Right renal cortex interstitium (tissue), 3 donors: Measurements from ENCODE around the gene HLF. TPM values are rescaled to one million over a fixed set of nuclear protein-coding genes. Genes with fewer than 3 reads are reported as not detected.

Experiments
- DNase-seq, 3 donors: peaks; one replicate each; pipeline ENCODE4 v3.0.0-alpha.2; 2013; ENCODE audit warnings: low read depth in 3 of 3, low spot score in 2 of 3
- polyA plus RNA-seq, 3 donors: library from polyadenylated mRNA; unstranded; fragments of 120-200 nt; gene quantifications; one replicate each; pipeline ENCODE4 v1.2.1, GENCODE V29; 2013; ENCODE audit not compliant: insufficient read length in 3 of 3

The HLF gene
- polyA plus RNA-seq, 3 donors, result 5.1 to 5.6 (median 5.5) TPM

DNA sequence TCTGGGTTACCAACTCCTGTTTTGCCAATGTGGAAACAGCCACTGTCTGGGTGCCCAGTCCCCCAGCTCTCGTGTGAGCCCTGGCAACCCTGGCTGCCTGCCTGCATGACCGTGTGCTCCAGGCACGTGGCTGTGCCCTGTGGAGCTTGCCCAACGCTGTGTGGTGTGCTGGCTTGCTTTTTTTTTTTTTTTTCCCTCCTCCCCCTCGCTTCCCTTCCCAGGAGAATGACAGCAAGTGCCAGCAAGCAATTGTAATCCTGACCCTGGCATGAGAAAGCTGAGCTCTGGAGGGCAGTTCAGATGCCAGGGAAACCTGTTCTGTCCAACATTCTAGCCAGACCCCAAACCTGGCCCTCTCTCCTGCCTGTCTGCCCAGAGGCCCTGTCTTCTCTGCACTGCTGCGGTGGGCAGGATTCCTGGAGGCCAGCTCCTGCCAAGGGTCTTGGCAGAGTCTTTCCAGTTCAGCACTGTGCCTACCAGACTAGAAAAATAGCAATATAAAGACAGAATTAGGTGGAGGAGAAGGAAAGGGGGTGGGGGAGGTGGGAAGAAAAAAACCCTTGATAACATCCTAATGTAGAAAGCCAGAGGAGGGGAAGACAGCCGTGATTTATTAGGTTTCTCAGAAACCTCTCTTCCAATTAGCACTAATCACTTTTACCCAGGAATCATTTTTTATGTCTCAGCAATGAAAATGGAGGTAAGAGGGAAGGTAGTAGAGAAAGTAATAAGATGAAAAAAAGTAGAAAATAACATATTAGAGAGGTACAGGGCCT is 9.0 kb downstream of the HLF start:
- DNase-seq, result no peak

DNA sequence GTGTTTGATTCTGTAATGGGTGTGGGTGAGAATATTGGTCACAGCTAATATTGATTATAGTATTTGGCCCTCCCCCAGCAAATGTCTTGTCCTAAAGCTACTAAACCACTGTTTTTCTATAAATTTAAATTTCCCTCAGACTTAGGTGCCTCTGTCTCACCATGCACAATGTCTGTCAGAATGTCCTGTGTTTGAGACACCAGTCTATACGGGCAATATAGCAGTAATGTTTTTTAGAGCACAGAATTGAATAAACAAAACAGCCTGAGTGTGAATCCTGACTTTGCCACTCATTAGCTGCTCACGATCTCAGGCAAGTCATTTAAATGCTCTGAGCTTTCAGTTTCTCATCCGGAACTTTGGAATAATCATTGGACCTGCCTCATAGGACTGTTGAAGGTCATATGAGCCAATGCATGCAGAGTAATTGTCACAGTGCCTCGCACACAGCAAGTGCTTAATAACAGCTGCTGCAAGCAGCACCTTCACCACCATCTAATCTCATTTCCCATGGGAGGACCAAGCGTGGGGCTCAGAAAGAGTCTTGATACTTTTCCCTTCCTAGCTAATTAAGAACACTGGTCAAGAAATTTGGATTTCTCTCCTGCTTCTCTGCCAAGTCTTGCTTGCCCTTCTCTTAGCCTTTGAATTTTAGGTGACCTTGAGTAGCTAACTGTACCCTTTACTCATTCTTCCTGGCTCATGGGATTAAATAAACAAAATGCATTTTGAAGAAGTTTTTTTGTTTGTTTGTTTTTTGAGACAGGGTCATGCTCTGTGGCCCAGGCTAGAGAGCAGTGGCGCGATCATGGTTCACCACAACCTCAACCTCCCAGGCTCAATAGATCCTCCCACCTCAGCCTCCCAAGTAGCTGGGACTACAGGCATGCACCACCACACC is 9.8 kb downstream of the HLF start:
- DNase-seq, result no peak

GRCh38 chr17:55275894-55276804 is 11.4 kb downstream of the HLF start:
- no peak for DNase-seq

- no peak for DNase-seq
Observed at GRCh38 chr17:55278173-55278961, 13.6 kb downstream of the HLF start.

DNA sequence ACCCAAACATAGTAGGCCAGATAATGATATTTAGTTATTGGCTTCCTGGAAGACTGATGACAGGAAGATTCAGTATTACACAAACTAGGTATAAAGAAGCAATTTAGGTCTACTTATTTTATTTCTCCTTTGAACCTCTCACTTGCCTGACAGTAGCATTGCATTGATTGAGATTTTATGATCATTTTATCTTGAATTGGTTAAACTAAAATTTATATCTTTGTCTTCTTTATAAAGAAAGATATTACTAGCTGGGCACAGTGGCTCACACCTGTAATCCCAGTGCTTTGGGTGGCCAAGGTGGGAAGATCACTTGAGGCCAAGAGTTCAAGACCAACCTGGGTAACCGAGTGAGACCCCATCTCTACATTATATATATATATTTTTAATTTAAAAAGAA is 14.4 kb downstream of the HLF start:
- DNase-seq, result no peak

- no peak for DNase-seq
Observed at GRCh38 chr17:55279788-55280187, 15.0 kb downstream of the HLF start.

- no peak for DNase-seq
Observed at GRCh38 chr17:55280212-55280611, 15.5 kb downstream of the HLF start.

- no peak for DNase-seq
Observed at GRCh38 chr17:55281649-55282378, 17.1 kb downstream of the HLF start.

- DNase-seq, result no peak
Observed at GRCh38 chr17:55282379-55282702, 17.6 kb downstream of the HLF start.

GRCh38 chr17:55282741-55283140 is 18.0 kb downstream of the HLF start:
- no peak for DNase-seq

- no peak for DNase-seq
Observed at GRCh38 chr17:55283256-55283965, 18.7 kb downstream of the HLF start.

- no peak for DNase-seq
Observed at GRCh38 chr17:55284001-55284884, 19.5 kb downstream of the HLF start.

- DNase-seq, result no peak
Observed at GRCh38 chr17:55284944-55285339, 20.2 kb downstream of the HLF start.

GRCh38 chr17:55285340-55286301 is 20.9 kb downstream of the HLF start:
- no peak for DNase-seq

DNA sequence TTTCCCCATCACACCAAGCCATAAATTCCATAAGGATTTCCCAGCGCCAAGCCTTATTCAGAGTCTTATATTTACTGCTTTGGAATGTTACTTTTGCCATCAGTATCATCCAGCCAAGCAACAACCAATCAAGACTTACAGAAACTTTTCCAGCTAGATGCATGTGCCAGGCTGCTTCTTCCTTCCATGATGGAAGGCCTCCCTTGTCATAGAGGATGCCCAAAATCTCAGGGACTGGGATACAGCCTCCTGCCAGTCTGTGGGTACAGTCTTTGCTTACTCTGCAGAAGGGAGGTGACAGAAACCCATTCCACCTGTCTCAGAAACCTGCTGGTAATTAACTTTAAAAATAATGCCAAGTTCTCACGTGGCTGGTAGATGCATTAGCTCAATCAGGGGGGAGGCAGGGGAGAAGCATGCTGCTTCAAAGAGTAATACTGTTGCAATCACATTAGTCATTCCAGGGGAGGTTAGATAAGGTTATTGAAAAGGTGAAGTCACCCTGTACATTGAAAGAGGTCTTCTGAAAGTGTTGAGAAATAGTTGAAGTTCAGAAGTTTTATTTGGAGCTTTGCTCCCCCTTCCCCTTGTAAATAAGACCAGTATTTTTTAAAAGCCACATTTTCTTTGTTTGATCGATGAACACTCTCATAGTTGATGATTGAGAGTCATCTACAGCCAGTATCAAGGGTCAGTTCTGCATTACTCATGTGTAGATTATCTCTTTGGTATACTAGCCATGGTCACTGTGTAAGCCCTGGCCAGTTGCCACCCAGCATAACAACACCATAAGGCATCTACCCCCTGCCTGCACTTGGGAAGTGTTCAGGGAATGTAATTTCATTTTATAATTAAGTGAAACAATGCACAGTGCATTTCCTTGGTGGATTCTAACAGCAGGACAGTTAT is 22.2 kb downstream of the HLF start:
- DNase-seq, result no peak
